Measurements from ENCODE around the gene SLC16A10.

DNA sequence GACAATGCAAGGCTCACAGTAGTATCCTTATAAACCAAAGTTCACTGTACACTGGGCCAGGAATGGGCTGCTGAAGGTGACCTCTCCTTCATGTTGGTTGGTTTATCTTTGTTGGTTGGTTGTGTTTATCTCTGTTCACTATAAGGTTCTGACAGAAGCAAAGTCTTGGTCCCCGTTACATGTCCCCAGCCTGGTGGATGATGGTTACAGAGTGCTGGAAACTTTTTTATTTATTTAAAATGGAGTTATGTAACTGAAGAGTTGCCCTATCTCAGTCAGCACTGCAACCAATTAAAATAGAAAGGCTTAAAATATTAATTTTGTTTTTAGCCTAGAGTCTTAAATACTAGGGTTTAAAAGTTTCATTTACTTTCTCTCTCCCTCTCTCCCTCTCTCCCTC is 100.6 kb downstream of the SLC16A10 start:
- TF ChIP-seq, protein P1, sequence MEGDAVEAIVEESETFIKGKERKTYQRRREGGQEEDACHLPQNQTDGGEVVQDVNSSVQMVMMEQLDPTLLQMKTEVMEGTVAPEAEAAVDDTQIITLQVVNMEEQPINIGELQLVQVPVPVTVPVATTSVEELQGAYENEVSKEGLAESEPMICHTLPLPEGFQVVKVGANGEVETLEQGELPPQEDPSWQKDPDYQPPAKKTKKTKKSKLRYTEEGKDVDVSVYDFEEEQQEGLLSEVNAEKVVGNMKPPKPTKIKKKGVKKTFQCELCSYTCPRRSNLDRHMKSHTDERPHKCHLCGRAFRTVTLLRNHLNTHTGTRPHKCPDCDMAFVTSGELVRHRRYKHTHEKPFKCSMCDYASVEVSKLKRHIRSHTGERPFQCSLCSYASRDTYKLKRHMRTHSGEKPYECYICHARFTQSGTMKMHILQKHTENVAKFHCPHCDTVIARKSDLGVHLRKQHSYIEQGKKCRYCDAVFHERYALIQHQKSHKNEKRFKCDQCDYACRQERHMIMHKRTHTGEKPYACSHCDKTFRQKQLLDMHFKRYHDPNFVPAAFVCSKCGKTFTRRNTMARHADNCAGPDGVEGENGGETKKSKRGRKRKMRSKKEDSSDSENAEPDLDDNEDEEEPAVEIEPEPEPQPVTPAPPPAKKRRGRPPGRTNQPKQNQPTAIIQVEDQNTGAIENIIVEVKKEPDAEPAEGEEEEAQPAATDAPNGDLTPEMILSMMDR (IDR thresholded peaks at IDR 0.05), result no peak
- TF ChIP-seq EZH2phosphoT487 (IDR thresholded peaks at IDR 0.05) (no peak), EZH2 (IDR thresholded peaks at IDR 0.05) (no peak)
